Measurements from ENCODE around the gene FLT1.

The FLT1 gene

DNA sequence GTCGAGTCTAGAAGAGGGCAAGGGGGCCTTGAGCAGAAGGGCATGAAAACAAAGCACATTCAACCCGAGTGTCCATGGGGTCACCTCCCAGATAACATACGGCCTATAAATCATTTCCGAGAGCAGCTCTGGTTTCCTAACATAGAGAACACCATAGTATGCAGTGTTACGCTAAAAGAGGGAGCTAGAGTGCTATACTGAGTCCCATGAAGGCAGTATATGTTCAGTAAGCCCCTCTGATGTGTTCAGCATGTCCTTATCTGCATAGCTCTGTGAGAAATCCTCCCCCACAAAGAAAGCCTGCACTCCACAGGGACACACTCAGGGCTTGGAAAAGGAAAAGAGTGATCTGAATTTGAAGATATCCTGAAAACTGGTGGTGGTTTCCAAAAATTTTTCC lies 175.4 kb downstream of the FLT1 start:
- no peak for DNase-seq (ENCODE audit: low spot score)

DNA sequence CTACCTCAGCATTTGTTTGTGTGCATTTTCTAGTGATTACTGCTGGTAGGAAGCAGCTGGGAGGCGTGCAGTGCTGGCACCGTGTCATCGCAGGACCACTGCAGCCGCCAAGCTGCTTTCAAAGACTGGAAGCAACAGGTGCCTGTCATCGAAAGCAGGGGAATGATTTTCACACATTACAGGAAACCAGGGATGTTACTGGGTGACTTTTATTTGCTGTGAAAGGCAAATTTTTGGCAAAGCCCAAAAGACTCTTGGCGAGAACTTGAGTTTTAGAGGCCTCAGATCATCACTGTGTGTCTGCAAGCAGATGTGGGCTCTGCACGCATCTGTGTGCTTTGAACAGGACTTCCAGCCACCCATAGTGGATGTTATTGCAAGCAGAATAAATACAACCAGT lies 176.4 kb downstream of the FLT1 start:
- DNase-seq (ENCODE audit: low spot score) = no peak

DNA sequence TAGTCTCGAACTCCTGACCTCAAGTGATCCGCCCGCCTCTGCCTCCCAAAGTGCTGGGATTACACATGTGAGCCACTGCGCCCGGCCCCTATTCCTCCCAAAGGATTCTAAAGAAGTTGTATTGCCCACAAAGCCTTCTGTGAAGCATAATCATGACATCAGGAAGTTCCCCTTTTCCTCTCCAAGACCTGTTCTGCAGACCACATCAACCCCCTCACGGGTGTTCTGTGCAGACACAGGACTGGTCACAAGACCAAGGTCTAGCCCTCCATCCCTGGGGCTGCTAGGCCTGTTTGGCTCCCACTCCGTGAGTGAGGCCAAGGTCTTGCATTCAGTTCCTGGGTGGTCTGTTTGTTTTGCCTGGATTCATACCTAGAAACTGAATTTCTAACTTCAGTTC lies 178.1 kb downstream of the FLT1 start:
- DNase-seq (ENCODE audit: low spot score) = no peak

- no peak for DNase-seq (ENCODE audit: low spot score)
Measured at GRCh38 chr13:28316129-28316528, 178.8 kb downstream of the FLT1 start.

DNA sequence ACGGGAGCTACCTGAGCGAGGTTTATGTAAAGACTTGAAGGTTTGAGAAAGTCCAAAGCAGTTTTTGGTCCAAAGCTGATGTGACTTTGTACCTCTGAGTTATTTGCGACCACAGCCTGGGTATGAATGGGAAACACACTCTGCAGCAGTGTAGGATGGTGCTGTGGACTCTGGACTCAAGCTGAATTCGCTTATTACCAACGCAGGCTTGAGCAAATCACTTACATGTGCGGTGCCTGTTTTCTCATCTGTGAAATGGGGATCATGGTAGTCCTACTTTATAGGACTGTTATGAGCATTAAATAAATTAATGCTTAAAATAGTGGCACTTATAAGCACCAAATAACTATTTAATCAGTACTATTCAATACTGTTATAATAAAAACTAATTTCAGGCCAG lies 180.0 kb downstream of the FLT1 start:
- no peak for DNase-seq (ENCODE audit: low spot score)

- peak; percentile 17 for DNase-seq (ENCODE audit: low spot score)
Measured at GRCh38 chr13:28313579-28313978, 181.3 kb downstream of the FLT1 start.

- no peak for DNase-seq (ENCODE audit: low spot score)
Measured at GRCh38 chr13:28306325-28306724, 188.6 kb downstream of the FLT1 start.

- DNase-seq (ENCODE audit: low spot score) = no peak
Measured at GRCh38 chr13:28301839-28302238, 193.1 kb downstream of the FLT1 start.

- no peak for DNase-seq (ENCODE audit: low spot score)
Measured at GRCh38 chr13:28299916-28300315, 195.0 kb downstream of the FLT1 start.

DNA sequence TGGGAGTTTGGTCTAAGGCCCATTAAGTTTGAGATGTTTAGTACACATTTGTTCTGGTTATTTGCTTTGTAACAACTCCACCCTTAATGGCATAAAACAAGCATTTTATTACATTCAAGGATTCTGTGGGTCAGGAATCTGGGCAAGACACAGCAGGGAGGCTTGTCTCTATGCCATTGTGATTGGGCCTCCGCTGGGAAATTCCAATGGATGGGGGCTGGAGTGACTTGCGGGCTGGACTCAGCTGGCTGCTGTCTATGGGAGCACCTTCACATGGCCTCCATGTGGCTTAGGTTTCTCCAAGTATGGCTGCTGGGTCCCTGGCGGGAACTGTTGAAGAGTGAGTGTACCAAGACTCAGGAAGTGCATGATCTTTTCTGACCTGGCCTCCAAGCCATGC lies 197.6 kb downstream of the FLT1 start:
- DNase-seq (ENCODE audit: low spot score) = no peak

DNA sequence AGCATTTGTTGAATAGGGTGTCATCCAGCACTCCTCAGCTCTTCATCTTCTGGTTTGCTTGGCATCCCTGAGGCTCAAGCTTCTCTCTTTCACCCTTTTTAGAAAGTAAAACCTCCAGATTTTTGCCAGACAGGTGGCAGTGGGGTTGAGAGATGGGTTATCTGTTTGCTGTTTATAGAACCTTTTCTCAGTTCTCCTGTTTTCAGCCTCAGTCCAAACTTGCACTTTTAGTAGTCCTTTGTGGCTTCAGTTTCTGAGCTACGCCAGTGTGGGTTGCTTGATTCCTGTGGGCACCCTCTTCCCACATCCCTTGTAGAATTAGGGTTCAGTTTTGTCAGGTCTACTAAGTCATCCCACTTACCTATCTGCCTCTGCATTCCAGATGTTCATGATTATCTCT lies 208.7 kb downstream of the FLT1 start:
- DNase-seq (ENCODE audit: low spot score) = no peak

DNA sequence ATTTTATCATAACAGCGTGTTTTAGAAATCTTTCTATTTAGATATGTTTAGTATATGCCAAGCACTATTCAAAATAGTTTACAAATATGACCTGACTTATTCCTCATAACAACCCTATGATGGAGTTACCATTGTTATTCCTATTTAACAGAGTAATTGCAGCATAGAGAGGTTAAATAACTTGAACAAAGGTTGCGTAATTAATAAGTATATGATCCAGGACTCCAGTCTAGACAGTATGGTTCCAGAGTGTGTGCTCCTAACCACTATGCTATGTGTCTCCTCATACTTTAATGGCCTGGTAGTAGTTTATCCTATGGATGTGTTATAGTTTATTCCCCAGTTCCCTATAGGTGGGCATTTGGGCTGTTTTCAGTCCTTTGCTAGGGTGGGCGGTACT lies 211.3 kb downstream of the FLT1 start:
- no peak for DNase-seq (ENCODE audit: low spot score)

GRCh38 chr13:28282451-28282850 lies 212.5 kb downstream of the FLT1 start:
- peak; percentile 84 for DNase-seq (ENCODE audit: low spot score)

GRCh38 chr13:28273919-28274318 lies 221.0 kb downstream of the FLT1 start:
- DNase-seq (ENCODE audit: low spot score) = no peak

- DNase-seq (ENCODE audit: low spot score) = peak; percentile 1
Measured at GRCh38 chr13:28271056-28271840, 223.7 kb downstream of the FLT1 start.

DNA sequence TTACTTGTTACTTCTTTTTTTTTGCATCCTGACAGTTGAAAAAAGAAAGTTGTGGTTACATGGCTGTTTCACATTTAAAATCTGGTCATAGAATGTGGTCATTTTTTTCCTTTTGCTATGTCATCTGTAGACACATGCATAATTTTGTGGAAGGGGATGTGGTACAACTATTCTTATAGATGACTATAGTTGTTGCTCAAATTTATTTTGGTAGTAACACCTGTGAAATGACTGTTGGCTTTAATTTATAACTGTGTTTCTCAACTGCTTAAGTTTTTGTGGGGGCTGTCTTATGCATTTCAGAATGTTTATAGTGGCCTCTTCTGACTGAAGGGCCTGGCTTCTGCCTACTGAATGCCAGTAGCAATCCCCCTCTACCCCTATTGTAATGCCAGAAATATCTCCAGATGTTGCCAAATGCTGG lies 226.1 kb downstream of the FLT1 start:
- DNase-seq (ENCODE audit: low spot score) = no peak

- DNase-seq (ENCODE audit: low spot score) = no peak
Measured at GRCh38 chr13:28267497-28267896, 227.4 kb downstream of the FLT1 start.

GRCh38 chr13:28258417-28258816 lies 236.5 kb downstream of the FLT1 start:
- no peak for DNase-seq (ENCODE audit: low spot score)

GRCh38 chr13:28257305-28257704 lies 237.6 kb downstream of the FLT1 start:
- DNase-seq (ENCODE audit: low spot score) = no peak

DNA sequence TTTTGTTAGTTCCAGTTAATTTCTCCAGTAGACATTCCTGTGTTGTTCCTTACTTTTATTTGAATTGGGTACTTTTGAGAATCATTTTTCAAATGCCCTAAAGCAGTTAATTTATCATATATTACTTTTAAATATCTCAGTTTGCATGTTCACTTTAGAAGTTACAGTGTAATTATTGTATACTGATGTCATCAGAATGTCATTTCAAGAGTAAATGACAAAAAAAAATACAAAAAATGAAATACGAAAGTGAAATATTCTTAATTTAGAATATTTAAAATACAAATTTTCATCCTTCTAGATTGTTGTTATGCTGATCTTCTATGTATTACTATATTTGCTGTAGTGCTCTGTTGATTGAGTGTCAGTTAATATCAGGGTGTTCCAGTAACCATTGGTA lies 242.4 kb downstream of the FLT1 start:
- no peak for DNase-seq (ENCODE audit: low spot score)

DNA sequence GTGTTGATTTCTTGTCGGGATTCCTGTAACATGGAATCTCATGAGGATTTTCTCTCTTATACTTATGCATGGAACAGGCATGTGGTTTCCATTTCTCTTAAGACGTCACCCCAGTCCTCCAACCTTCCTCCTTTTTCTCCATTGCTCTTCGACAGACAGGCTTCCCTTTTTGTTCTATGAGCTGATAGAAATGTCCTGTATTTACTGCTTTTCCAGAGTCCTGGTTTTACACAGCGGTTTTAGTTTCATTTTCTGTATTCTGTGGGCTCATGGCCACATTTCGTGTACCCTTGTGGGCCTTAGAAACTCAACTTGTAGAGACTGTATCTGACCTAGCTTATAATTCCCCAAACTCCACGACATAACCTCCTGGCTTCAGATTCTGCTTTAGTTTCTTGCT lies 243.5 kb downstream of the FLT1 start:
- no peak for DNase-seq (ENCODE audit: low spot score)

DNA sequence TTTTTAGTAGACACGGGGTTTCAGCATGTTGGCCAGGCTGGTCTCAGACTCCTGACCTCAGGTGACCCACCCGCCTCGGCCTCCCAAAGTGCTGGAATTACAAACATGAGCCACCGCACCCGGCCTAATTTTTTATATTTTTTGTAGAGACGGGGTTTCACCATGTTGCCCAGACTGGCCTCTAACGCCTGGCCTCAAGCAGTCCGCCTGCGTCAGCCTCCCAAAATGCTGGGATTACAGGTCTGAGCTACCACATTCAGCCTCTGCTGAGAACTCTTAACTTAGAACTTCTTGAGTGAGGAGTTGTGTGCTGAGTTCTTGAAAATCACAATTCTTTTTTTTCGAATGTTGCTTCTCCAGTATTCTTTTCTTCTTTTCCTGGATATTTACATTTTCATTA lies 244.4 kb downstream of the FLT1 start:
- DNase-seq (ENCODE audit: low spot score) = no peak
